Ovary (tissue), 9 donors: Measurements from ENCODE around the gene APBA2. TPM values are rescaled to one million over a fixed set of nuclear protein-coding genes. Genes with fewer than 3 reads are reported as not detected.

Experiments
- DNase-seq, 5 donors: peaks; one replicate each; pipeline ENCODE4 v3.0.0-alpha.2; 2019 to 2020
- H3K27ac ChIP-seq, 2 donors: fragments of 200-600 bp; one replicate each; pipeline versions ENCODE4 v1.5.1 to v1.8.0; 2019 to 2022
- H3K27me3 ChIP-seq: fragments of 200-600 bp; one replicate; pipeline ENCODE4 v1.8.0; 2022
- H3K36me3 ChIP-seq: fragments of 200-600 bp; sonication (generic); one replicate; pipeline ENCODE4 v1.5.1; 2019
- H3K4me1 ChIP-seq: one replicate; pipeline ENCODE4 v1.8.1; 2013; ENCODE audit warnings: mild to moderate bottlenecking, moderate library complexity; ENCODE audit not compliant: insufficient read depth
- H3K4me3 ChIP-seq: fragments of 200-600 bp; sonication (generic); one replicate; pipeline ENCODE4 v1.5.1; 2017
- H3K9me3 ChIP-seq, 2 donors: fragments of 200-600 bp in 1 of 2; sonication (generic) in 1 of 2; one replicate each; pipeline versions ENCODE4 v1.5.1 to v1.8.1; 2013 to 2019; ENCODE audit warnings: mild to moderate bottlenecking in 1 of 2, moderate library complexity in 1 of 2
- CTCF ChIP-seq, 3 donors: fragments of 450-650 bp in 2 of 3; fragments of 200-600 bp in 1 of 3; IDR thresholded peaks; one replicate each; pipeline versions ENCODE4 v1.5.1 to v1.8.0; 2016 to 2022; ENCODE audit warnings: antibody characterized with exemption in 3 of 3, mild to moderate bottlenecking in 1 of 3
- EP300 ChIP-seq: sonication (generic); formaldehyde crosslinking; IDR thresholded peaks from one replicate; pipeline ENCODE4 v1.6.1; 2017; ENCODE audit warnings: antibody characterized with exemption
- POLR2A ChIP-seq: fragments of 450-650 bp; IDR thresholded peaks from one replicate; pipeline ENCODE4 v1.6.1; 2017; ENCODE audit warnings: antibody characterized with exemption, mild to moderate bottlenecking, moderate library complexity
- WGBS, 3 donors: extraction: QIAGEN DNeasy Blood & Tissue Kit in 1 of 3; methylation state at CpG; one replicate each; pipeline versions ENCODE4 v1.1.5 to v1.1.7; 2013 to 2017; 5-methylcytosine and 5-hydroxymethylcytosine counted together
- intact Hi-C, 4 donors: fragments of 100-400 bp; cut with DNase I; formaldehyde crosslinking; loops; one replicate each; pipeline versions ENCODE4 v1.11.0 to v1.15.1; 2022 to 2023
- polyA plus RNA-seq, 2 donors: library from polyadenylated mRNA; stranded (reverse); fragments of 200-250 nt in 1 of 2; fragments of 350-450 nt in 1 of 2; fragmentation: Illumina TruSeq in 1 of 2; extraction: RNeasy Lipid Tissue Mini Kit (QIAGEN cat#74804) in 1 of 2; gene quantifications; one replicate each; pipeline ENCODE4 v1.2.3, GENCODE V29; 2013 to 2014
- total RNA-seq, 7 donors: library from RNA; depleted of rRNA in 2 of 7; stranded (reverse); fragments of >200 nt in 2 of 7; fragmentation: NEBNext Ultra II Directional in 3 of 7; extraction: Animal tissue kit (Norgen Biotek cat#: 25700) in 3 of 7; gene quantifications; one replicate each; pipeline versions ENCODE4 v1.1.0 to v1.2.4, GENCODE V29; 2016 to 2023
- donor health status: DM: no; HTN: no; CAD: no; lungs with moderate emphysema.
- donor health status: DM: no; HTN: no; CAD: no.
- donor health status: Bipolar disorder and iron deficiency.
- donor health status: DM: yes; HTN: yes; CAD: no.
- donor health status: DM: no; HTN: no; CAD: no.
- donor health status: DM: yes; HTN: yes; CAD: no.

The APBA2 gene
- total and polyA plus RNA-seq, 9 donors, result 0.53 to 3.1 (median 1.4) TPM

GRCh38 chr15:28982886-28983285, 97.1 kb downstream of the APBA2 start:
- TF ChIP-seq POLR2A, result no peak
- no peak for TF ChIP-seq EP300
- no peak for TF ChIP-seq CTCF (IDR thresholded peaks at IDR 0.05)
- DNase-seq, result no peak
- 94 to 96% (median 95%) methylated on average over 6 of the region's 6 CpGs for WGBS, 3 donors

GRCh38 chr15:28983432-28984311, 97.9 kb downstream of the APBA2 start:
- no peak for DNase-seq
- Histone ChIP-seq H3K27ac (no peak overlapping the region), H3K36me3 (no peaks in the 10 kb centered on the region), H3K27me3 (no peaks in the 10 kb centered on the region), H3K4me3 (no peak overlapping the region), H3K4me1 (no peaks in the 10 kb centered on the region), H3K9me3 (no peaks in the 10 kb centered on the region)
- TF ChIP-seq POLR2A, result no peak
- no peak for TF ChIP-seq CTCF (IDR thresholded peaks at IDR 0.05)
- TF ChIP-seq EP300, result no peak
- intact Hi-C loops, result no loop called here
- WGBS, 3 donors, result 91 to 94% (median 91%) methylated on average over 20 of the region's 20 CpGs

More at GRCh38 chr15:28982886-28983285, 97.1 kb downstream of the APBA2 start:
- Histone ChIP-seq H3K27ac (no peak overlapping the region), H3K4me3 (no peak overlapping the region), H3K27me3 (no peaks in the 10 kb centered on the region), H3K9me3 (no peaks in the 10 kb centered on the region), H3K36me3 (no peaks in the 10 kb centered on the region), H3K4me1 (no peaks in the 10 kb centered on the region)
- intact Hi-C loops, result no loop called here

- Histone ChIP-seq H3K9me3 (no peaks in the 10 kb centered on the region), H3K4me3 (no peak overlapping the region), H3K27me3 (no peaks in the 10 kb centered on the region), H3K27ac (no peak overlapping the region), H3K4me1 (no peaks in the 10 kb centered on the region), H3K36me3 (no peaks in the 10 kb centered on the region)
- DNase-seq, result peak in 3 of 5 donors; percentile 21 to 49 (median 35)
- intact Hi-C loops, result no loop called here
- 56 to 57% (median 57%) methylated on average over 10 of the region's 10 CpGs for WGBS, 3 donors
- TF ChIP-seq EP300, result no peak
- TF ChIP-seq POLR2A, result no peak
- TF ChIP-seq CTCF (IDR thresholded peaks at IDR 0.05), result no peak
Measured at GRCh38 chr15:28984421-28985315, 98.9 kb downstream of the APBA2 start.

- Histone ChIP-seq H3K9me3 (no peaks in the 10 kb centered on the region), H3K27me3 (no peaks in the 10 kb centered on the region), H3K4me3 (no peak overlapping the region), H3K27ac (no peak overlapping the region), H3K4me1 (no peaks in the 10 kb centered on the region), H3K36me3 (no peaks in the 10 kb centered on the region)
- 14 to 19% (median 17%) methylated on average over 6 of the region's 6 CpGs for WGBS, 3 donors
- intact Hi-C loops, result no loop called here
- DNase-seq, result no peak
- no peak for TF ChIP-seq POLR2A
- TF ChIP-seq EP300, result no peak
- TF ChIP-seq CTCF (IDR thresholded peaks at IDR 0.05), result no peak
Measured at GRCh38 chr15:28985316-28985645, 99.5 kb downstream of the APBA2 start.
